Dermis lymphatic vessel endothelial cell (primary cell): ENCODE data around the gene KCNH3. TPM values are rescaled to one million over a fixed set of nuclear protein-coding genes. Genes with fewer than 3 reads are reported as not detected.

Experiments used
- total RNA-seq: library from RNA; depleted of rRNA; stranded (reverse); fragments of >200 nt; gene quantifications from 2 replicates; pipeline ENCODE4 v1.2.1, GENCODE V29; 2014

KCNH3 gene
- 0.09 TPM in 1 of 2 replicates, not detected in the other for total RNA-seq

GRCh38 chr12:49538510-49539403 is at the start of gene KCNH3:
KCNH3 (plus strand) TSS chr12:49539030; CDS start chr12:49539417, 387 bp downstream.

GRCh38 chr12:49567611-49568441 is 29.0 kb downstream of the KCNH3 start, which contains the start of gene MCRS1:
MCRS1 (minus strand) TSS chr12:49568142; CDS start chr12:49566731, 1,411 bp downstream.

GRCh38 chr12:49605539-49605938 is 66.7 kb downstream of the KCNH3 start, which contains the start of gene FAM186B:
FAM186B (minus strand) TSS chr12:49605639; CDS start chr12:49605477, 162 bp downstream.

Other genes starting within 250 kb of the KCNH3 start
- not detected in 2 replicates for gene PRPH, start 243.9 kb upstream of the KCNH3 start, total RNA-seq
- gene TROAP, start 215.8 kb upstream of the KCNH3 start, total RNA-seq: 1.5 and 2.2 TPM in 2 replicates
- not detected in 2 replicates for gene C1QL4, start 201.8 kb upstream of the KCNH3 start, total RNA-seq
- 0.22 and 0.52 TPM in 2 replicates for gene DNAJC22, start 192.1 kb upstream of the KCNH3 start, total RNA-seq
- 12.1 and 16.4 TPM in 2 replicates for gene SPATS2, start 171.6 kb upstream of the KCNH3 start, total RNA-seq
- gene MCRS1, start 29.1 kb downstream of the KCNH3 start, total RNA-seq: 41.7 and 43.9 TPM in 2 replicates
- 0.11 and 0.26 TPM in 2 replicates for gene FAM186B, start 66.6 kb downstream of the KCNH3 start, total RNA-seq
- 1.2 and 2.2 TPM in 2 replicates for gene PRPF40B, start 84.5 kb downstream of the KCNH3 start, total RNA-seq
- 62.3 and 78.8 TPM in 2 replicates for gene FMNL3, start 168.4 kb downstream of the KCNH3 start, total RNA-seq
- 323 and 392 TPM in 2 replicates for gene TMBIM6, start 202.5 kb downstream of the KCNH3 start, total RNA-seq